GM18861 (cell line): ENCODE measurements around the gene PITPNM3.
"Not testable (repeated sequence)": the region's sequence is repeated elsewhere in the genome, so short reads cannot be mapped to it uniquely, and the experiment has no call there.

Source experiments
- ATAC-seq: cut with Tn5 transposase; IDR thresholded peaks from one replicate; pipeline ENCODE4 v1.9.1; 2021; ENCODE audit not compliant: unreplicated experiment

PITPNM3 gene

GRCh38 chr17:6556121-6557039 lies at the start of gene PITPNM3:
PITPNM3 (minus strand) TSS chr17:6556555; CDS start chr17:6556406, 149 bp downstream.
- ATAC-seq, result no peak

GRCh38 chr17:6605142-6605541 lies 48.8 kb upstream of the PITPNM3 start:
- no peak for ATAC-seq

- no peak for ATAC-seq
Observed at GRCh38 chr17:6603744-6604325, 47.5 kb upstream of the PITPNM3 start.

GRCh38 chr17:6602141-6602540 lies 45.8 kb upstream of the PITPNM3 start:
- ATAC-seq, result no peak

- no peak for ATAC-seq
Observed at GRCh38 chr17:6599364-6599763, 43.0 kb upstream of the PITPNM3 start.

- no peak for ATAC-seq
Observed at GRCh38 chr17:6597727-6598126, 41.4 kb upstream of the PITPNM3 start.

GRCh38 chr17:6596941-6597340 lies 40.6 kb upstream of the PITPNM3 start:
- ATAC-seq, result no peak

GRCh38 chr17:6596511-6596910 lies 40.2 kb upstream of the PITPNM3 start:
- no peak for ATAC-seq

- no peak for ATAC-seq
Observed at GRCh38 chr17:6596081-6596480, 39.7 kb upstream of the PITPNM3 start.

- ATAC-seq, result not testable (repeated sequence)
Observed at GRCh38 chr17:6593371-6593770, 37.0 kb upstream of the PITPNM3 start.

GRCh38 chr17:6592173-6592572 lies 35.8 kb upstream of the PITPNM3 start:
- ATAC-seq, result no peak

GRCh38 chr17:6591599-6592158 lies 35.3 kb upstream of the PITPNM3 start:
- no peak for ATAC-seq

- no peak for ATAC-seq
Observed at GRCh38 chr17:6589266-6589946, 33.1 kb upstream of the PITPNM3 start.

- no peak for ATAC-seq
Observed at GRCh38 chr17:6588165-6588564, 31.8 kb upstream of the PITPNM3 start.

- ATAC-seq, result no peak
Observed at GRCh38 chr17:6587310-6587709, 31.0 kb upstream of the PITPNM3 start.

- ATAC-seq, result no peak
Observed at GRCh38 chr17:6583411-6583810, 27.1 kb upstream of the PITPNM3 start.

- no peak for ATAC-seq
Observed at GRCh38 chr17:6580625-6581024, 24.3 kb upstream of the PITPNM3 start.

- ATAC-seq, result no peak
Observed at GRCh38 chr17:6578491-6578890, 22.1 kb upstream of the PITPNM3 start.

GRCh38 chr17:6577686-6578263 lies 21.4 kb upstream of the PITPNM3 start:
- no peak for ATAC-seq

GRCh38 chr17:6576038-6576785 lies 19.9 kb upstream of the PITPNM3 start:
- ATAC-seq, result no peak
